GM19351 (cell line): Measurements from ENCODE around the gene NFATC1.

Experiments
- ATAC-seq: cut with Tn5 transposase; IDR thresholded peaks from one replicate; pipeline ENCODE4 v1.9.1; 2021; ENCODE audit warnings: mild to moderate bottlenecking, moderate library complexity; ENCODE audit not compliant: unreplicated experiment

Gene NFATC1

DNA sequence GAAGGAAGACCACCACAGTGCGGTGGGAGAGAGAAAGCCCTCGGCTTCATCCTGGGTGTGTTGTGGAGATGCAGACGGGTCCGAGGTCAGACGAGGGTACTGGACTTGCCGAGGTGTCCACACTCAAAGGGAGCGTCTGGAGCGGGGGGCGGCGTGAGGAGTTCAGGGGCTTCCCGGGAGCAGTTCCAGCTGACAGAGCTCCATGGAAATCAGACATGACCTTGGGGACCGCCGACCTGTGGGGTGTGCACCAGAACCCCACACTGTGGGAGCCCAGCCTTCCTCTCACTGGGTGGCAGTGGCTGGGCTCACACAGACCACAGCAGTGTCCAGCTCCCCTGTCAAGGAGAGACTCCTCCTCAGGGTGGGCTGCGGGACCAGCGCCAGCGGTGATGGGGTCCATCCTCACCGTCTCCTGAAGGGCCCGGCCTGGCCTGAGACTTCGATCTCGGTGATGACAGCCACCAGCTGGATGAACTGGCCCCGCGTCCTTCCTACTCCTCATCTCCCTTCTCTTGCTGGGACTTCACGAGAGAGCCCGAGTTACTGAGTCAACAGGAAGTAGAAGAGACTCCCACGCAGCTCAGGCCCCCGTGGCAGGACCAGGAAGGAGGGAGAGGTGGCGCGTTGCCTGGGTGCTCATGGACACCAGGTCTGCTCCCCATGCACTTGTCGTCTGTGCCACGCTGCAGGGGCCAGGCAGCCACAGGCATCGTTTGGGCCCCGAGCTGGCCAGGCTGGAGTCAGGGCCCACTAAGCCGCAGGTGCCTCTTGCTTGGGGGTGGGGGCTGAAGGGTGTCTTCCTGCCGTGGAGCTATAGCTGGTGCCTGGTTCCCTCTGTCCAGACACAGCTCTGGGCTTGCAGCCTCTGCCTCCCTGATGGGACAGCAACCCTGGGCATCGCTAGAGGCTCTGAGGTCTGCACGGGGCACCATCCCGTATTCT is 182.0 kb downstream of the NFATC1 start:
- no peak for ATAC-seq

DNA sequence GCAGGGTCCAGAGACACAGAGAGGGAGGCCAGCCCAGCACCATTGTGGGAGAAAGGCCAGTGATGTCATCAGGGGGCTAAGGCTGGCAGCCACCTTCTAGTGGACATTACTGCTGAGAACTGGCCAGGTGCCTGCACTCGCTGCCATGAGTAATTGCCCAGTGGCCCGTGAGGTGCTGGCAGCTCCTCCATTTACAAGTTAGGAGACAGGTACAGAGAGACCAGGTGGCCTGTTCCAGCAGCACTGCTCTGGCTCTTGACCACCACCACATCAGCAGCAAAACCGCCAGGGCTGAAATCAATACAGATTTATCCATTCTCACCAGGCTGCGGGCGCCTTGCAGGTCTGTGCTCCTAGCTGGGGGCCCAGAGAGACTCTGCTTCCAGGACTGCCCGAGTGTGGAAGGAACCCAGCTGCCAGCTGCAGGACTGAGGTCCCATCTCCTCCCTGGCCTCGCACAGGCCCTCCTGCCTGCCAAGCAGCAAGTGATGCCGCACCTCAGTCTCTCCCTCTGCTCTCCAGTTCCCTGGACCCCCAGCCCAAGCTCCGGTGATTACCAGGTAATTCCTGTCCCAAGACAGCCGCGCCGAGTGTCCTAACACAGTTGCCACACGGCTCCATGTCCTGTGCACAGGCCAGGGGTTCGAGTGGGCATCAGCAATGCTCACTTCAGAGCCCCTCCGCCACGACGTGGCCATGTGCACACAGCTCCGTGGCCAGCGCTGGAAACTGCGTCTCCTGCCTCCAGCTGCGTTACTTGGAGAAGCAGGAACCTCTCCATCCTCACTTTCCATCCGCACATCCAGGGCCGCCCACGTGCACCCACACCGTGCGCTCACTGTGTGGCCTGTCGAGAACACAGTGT is 182.9 kb downstream of the NFATC1 start:
- ATAC-seq = no peak
